HAP-1 (cell line): ENCODE measurements around the gene NANS.
A peak's percentile ranks its signal among the peaks of the same experiment; 100 is the strongest.

ENCODE experiments used
- DNase-seq, 2 experiments: peaks; one replicate each; pipeline ENCODE4 v3.0.0-alpha.2; 2016 to 2020; ENCODE audit warnings: low spot score in 2 of 2
- H3K27me3 ChIP-seq: fragments of 250-450 bp; sonication (Bioruptor Pico); 2 replicates; pipeline ENCODE4 v1.5.1; 2020; ENCODE audit warnings: low read depth, mild to moderate bottlenecking, moderate library complexity
- H3K36me3 ChIP-seq: fragments of 250-450 bp; sonication (Bioruptor Pico); replicated peaks from 2 replicates; pipeline ENCODE4 v1.5.1; 2020; ENCODE audit warnings: mild to moderate bottlenecking
- H3K4me1 ChIP-seq: fragments of 250-450 bp; sonication (Bioruptor Pico); 2 replicates; pipeline ENCODE4 v1.5.1; 2020; ENCODE audit warnings: mild to moderate bottlenecking
- H3K4me3 ChIP-seq: fragments of 250-450 bp; sonication (Bioruptor Pico); 2 replicates; pipeline ENCODE4 v1.5.1; 2020; ENCODE audit warnings: mild to moderate bottlenecking, moderate library complexity
- H3K9me3 ChIP-seq: fragments of 250-450 bp; sonication (Bioruptor Pico); 2 replicates; pipeline ENCODE4 v1.5.1; 2020; ENCODE audit warnings: mild to moderate bottlenecking, moderate library complexity
- in situ Hi-C: fragments of 300-500 bp; cut with MboI; formaldehyde crosslinking; loops from 3 replicates; pipeline ENCODE4 v1.14.3; 2020; ENCODE audit warnings: low sequenced_read_pairs, inconsistent platforms, mixed read lengths

NANS gene

GRCh38 chr9:98047002-98047401 is 9.5 kb upstream of the NANS start:
- H3K27me3 ChIP-seq = no peaks in the 10 kb centered on the region
- H3K4me3 ChIP-seq = peak overlapping the region; percentile 50
- in situ Hi-C loops = no loop called here
- DNase-seq = peak in 1 of 2 experiments; percentile 44
- H3K9me3 ChIP-seq = no peaks in the 10 kb centered on the region
- H3K4me1 ChIP-seq = peaks cover 16% of the 10 kb centered on the region
- peaks cover 25% of the 10 kb centered on the region for H3K36me3 ChIP-seq

- in situ Hi-C loops = no loop called here
These were observed 7.1 kb upstream of the NANS start for GRCh38 chr9:98049288-98050072.

GRCh38 chr9:98050351-98050750 is 6.2 kb upstream of the NANS start:
- in situ Hi-C loops = no loop called here
- no peaks in the 10 kb centered on the region for H3K9me3 ChIP-seq
- H3K27me3 ChIP-seq = no peaks in the 10 kb centered on the region
- H3K4me3 ChIP-seq = no peak overlapping the region
- peaks cover 37% of the 10 kb centered on the region for H3K36me3 ChIP-seq
- DNase-seq = no peak
- peaks cover 16% of the 10 kb centered on the region for H3K4me1 ChIP-seq

More at GRCh38 chr9:98049288-98050072, 7.1 kb upstream of the NANS start:
- H3K9me3 ChIP-seq = no peaks in the 10 kb centered on the region
- H3K27me3 ChIP-seq = no peaks in the 10 kb centered on the region
- H3K4me3 ChIP-seq = no peak overlapping the region
- H3K4me1 ChIP-seq = peaks cover 16% of the 10 kb centered on the region
- H3K36me3 ChIP-seq = peaks cover 37% of the 10 kb centered on the region
- DNase-seq = no peak

GRCh38 chr9:98054376-98054951 is 2.1 kb upstream of the NANS start:
- in situ Hi-C loops = no loop called here
- Histone ChIP-seq H3K4me3 (no peak overlapping the region), H3K36me3 (peaks cover 24% of the 10 kb centered on the region), H3K4me1 (peaks cover 10% of the 10 kb centered on the region), H3K9me3 (no peaks in the 10 kb centered on the region), H3K27me3 (no peaks in the 10 kb centered on the region)
- no peak for DNase-seq

GRCh38 chr9:98057138-98057799 is 737 bp downstream of the NANS start:
- H3K27me3 ChIP-seq = no peaks in the 10 kb centered on the region
- peak overlapping the region; percentile 89 for H3K4me3 ChIP-seq
- peak in 1 of 2 experiments; percentile 19 for DNase-seq
- H3K9me3 ChIP-seq = no peaks in the 10 kb centered on the region
- H3K4me1 ChIP-seq = peaks cover 10% of the 10 kb centered on the region
- H3K36me3 ChIP-seq = peaks cover 21% of the 10 kb centered on the region
- in situ Hi-C loops = no loop called here

- H3K4me3 ChIP-seq = no peak overlapping the region
- DNase-seq = no peak
- H3K36me3 ChIP-seq = peaks cover 41% of the 10 kb centered on the region
- no peaks in the 10 kb centered on the region; the same call in 1 of the 2 replicates for H3K9me3 ChIP-seq
- in situ Hi-C loops = no loop called here
- no peaks in the 10 kb centered on the region for H3K27me3 ChIP-seq
- H3K4me1 ChIP-seq = peaks cover 14% of the 10 kb centered on the region
These were observed 5.6 kb downstream of the NANS start for GRCh38 chr9:98062161-98062560.

- no peak for DNase-seq
- H3K36me3 ChIP-seq = peaks cover 53% of the 10 kb centered on the region
These were observed 8.3 kb downstream of the NANS start for GRCh38 chr9:98064623-98065392.

GRCh38 chr9:98066235-98066634 is 9.7 kb downstream of the NANS start:
- in situ Hi-C loops = no loop called here
- Histone ChIP-seq H3K9me3 (no peaks in the 10 kb centered on the region; the same call in 1 of the 2 replicates), H3K4me1 (peaks cover 5% of the 10 kb centered on the region; the same call in 1 of the 2 replicates), H3K36me3 (peaks cover 46% of the 10 kb centered on the region), H3K4me3 (no peak overlapping the region), H3K27me3 (no peaks in the 10 kb centered on the region)
- DNase-seq = no peak

More at GRCh38 chr9:98064623-98065392, 8.3 kb downstream of the NANS start:
- in situ Hi-C loops = no loop called here
- no peaks in the 10 kb centered on the region; the same call in 1 of the 2 replicates for H3K9me3 ChIP-seq
- H3K27me3 ChIP-seq = no peaks in the 10 kb centered on the region
- H3K4me3 ChIP-seq = no peak overlapping the region
- peaks cover 5% of the 10 kb centered on the region; the same call in 1 of the 2 replicates for H3K4me1 ChIP-seq

- Histone ChIP-seq H3K9me3 (no peaks in the 10 kb centered on the region; the same call in 1 of the 2 replicates), H3K27me3 (no peaks in the 10 kb centered on the region), H3K4me3 (no peak overlapping the region), H3K4me1 (peaks cover 5% of the 10 kb centered on the region; the same call in 1 of the 2 replicates), H3K36me3 (peaks cover 42% of the 10 kb centered on the region)
- in situ Hi-C loops = no loop called here
- no peak for DNase-seq
These were observed 10.7 kb downstream of the NANS start for GRCh38 chr9:98067184-98067583.

- no peaks in the 10 kb centered on the region for H3K27me3 ChIP-seq
- in situ Hi-C loops = no loop called here
These were observed 13.0 kb downstream of the NANS start for GRCh38 chr9:98069551-98069950.

GRCh38 chr9:98070704-98071103 is 14.2 kb downstream of the NANS start:
- Histone ChIP-seq H3K4me3 (no peak overlapping the region), H3K9me3 (no peaks in the 10 kb centered on the region; the same call in 1 of the 2 replicates), H3K36me3 (peaks cover 19% of the 10 kb centered on the region), H3K4me1 (peaks cover 8% of the 10 kb centered on the region; the same call in 1 of the 2 replicates), H3K27me3 (no peaks in the 10 kb centered on the region)
- in situ Hi-C loops = loop anchor here (5.0 kb wide), 1 partner anchor 192 kb away; no protein-coding TSS in a partner anchor
- no peak for DNase-seq

More at GRCh38 chr9:98069551-98069950, 13.0 kb downstream of the NANS start:
- no peak for DNase-seq
- Histone ChIP-seq H3K36me3 (peaks cover 21% of the 10 kb centered on the region), H3K4me3 (no peak overlapping the region), H3K9me3 (no peaks in the 10 kb centered on the region; the same call in 1 of the 2 replicates), H3K4me1 (peaks cover 6% of the 10 kb centered on the region; the same call in 1 of the 2 replicates)

GRCh38 chr9:98071737-98072136 is 15.2 kb downstream of the NANS start:
- no peak for DNase-seq
- H3K27me3 ChIP-seq = no peaks in the 10 kb centered on the region
- no peak overlapping the region for H3K4me3 ChIP-seq
- H3K9me3 ChIP-seq = no peaks in the 10 kb centered on the region
- in situ Hi-C loops = loop anchor here (5.0 kb wide), 1 partner anchor 191 kb away; no protein-coding TSS in a partner anchor
- peaks cover 12% of the 10 kb centered on the region for H3K36me3 ChIP-seq
- peaks cover 18% of the 10 kb centered on the region for H3K4me1 ChIP-seq
